ENCODE results near the gene STAC. TPM values are rescaled to one million over a fixed set of nuclear protein-coding genes. Genes with fewer than 3 reads are reported as not detected.

STAC gene
- polyA plus RNA-seq, 1 experiment: 1.5 TPM

- TF ChIP-seq CTCF (IDR thresholded peaks at IDR 0.05; ENCODE audit: low read depth, low read length): no peak
- ChIA-PET CTCF (no interaction called here), POLR2A (no interaction called here)
- DNase-seq (ENCODE audit: low read depth, low spot score): no peak
- Histone ChIP-seq H3K27me3 (ENCODE audit: control insufficient read depth, insufficient read depth, low read length) (no peaks in the 10 kb centered on the region), H3K9me3 (ENCODE audit: control insufficient read depth, insufficient read depth, low read length) (no peaks in the 10 kb centered on the region; the same call in 1 of the 2 replicates), H3K4me3 (ENCODE audit: low read depth, low read length) (no peak overlapping the region), H3K27ac (ENCODE audit: low read depth, low read length) (no peak overlapping the region)
These were observed 38.0 kb downstream of the STAC start for GRCh38 chr3:36418296-36418695.

DNA sequence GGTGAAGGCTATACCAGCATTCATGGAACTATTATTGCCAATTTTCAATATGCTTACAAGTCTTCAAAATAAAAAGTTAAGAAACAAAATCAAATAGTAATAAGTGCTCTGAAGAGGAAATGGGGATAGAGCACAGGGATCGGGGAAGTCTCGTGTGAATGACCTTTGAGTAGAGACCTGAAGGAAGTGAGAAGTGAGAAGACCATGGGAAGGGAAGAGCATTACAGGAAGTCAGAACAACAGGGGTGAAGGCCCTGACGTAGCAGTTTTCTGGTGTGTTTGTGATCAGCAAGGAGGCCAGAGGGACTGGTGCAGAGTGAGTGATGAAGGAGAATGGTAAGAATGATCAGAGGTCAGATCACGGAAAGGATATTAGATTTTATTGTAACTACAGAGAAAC is 48.1 kb downstream of the STAC start:
- Histone ChIP-seq H3K4me3 (ENCODE audit: low read depth, low read length) (no peak overlapping the region), H3K27ac (ENCODE audit: low read depth, low read length) (no peak overlapping the region), H3K27me3 (ENCODE audit: control insufficient read depth, insufficient read depth, low read length) (no peaks in the 10 kb centered on the region), H3K9me3 (ENCODE audit: control insufficient read depth, insufficient read depth, low read length) (no peaks in the 10 kb centered on the region)
- no peak for TF ChIP-seq CTCF (IDR thresholded peaks at IDR 0.05; ENCODE audit: low read depth, low read length)
- CTCF ChIA-PET: no interaction called here
- POLR2A ChIA-PET: no interaction called here
- no peak for DNase-seq (ENCODE audit: low read depth, low spot score)

GRCh38 chr3:36429986-36430485 is 49.7 kb downstream of the STAC start:
- Histone ChIP-seq H3K9me3 (ENCODE audit: control insufficient read depth, insufficient read depth, low read length) (no peaks in the 10 kb centered on the region), H3K4me3 (ENCODE audit: low read depth, low read length) (no peak overlapping the region), H3K27me3 (ENCODE audit: control insufficient read depth, insufficient read depth, low read length) (no peaks in the 10 kb centered on the region), H3K27ac (ENCODE audit: low read depth, low read length) (no peak overlapping the region)
- ChIA-PET POLR2A (no interaction called here), CTCF (no interaction called here)
- no peak for DNase-seq (ENCODE audit: low read depth, low spot score)
- no peak for TF ChIP-seq CTCF (IDR thresholded peaks at IDR 0.05; ENCODE audit: low read depth, low read length)

GRCh38 chr3:36433511-36433910 is 53.2 kb downstream of the STAC start:
- POLR2A ChIA-PET: no interaction called here
- H3K27me3 ChIP-seq (ENCODE audit: control insufficient read depth, insufficient read depth, low read length): no peaks in the 10 kb centered on the region
- no peak for DNase-seq (ENCODE audit: low read depth, low spot score)
- CTCF ChIA-PET: no interaction called here
- TF ChIP-seq CTCF (IDR thresholded peaks at IDR 0.05; ENCODE audit: low read depth, low read length): no peak
- H3K4me3 ChIP-seq (ENCODE audit: low read depth, low read length): no peak overlapping the region
- H3K9me3 ChIP-seq (ENCODE audit: control insufficient read depth, insufficient read depth, low read length): no peaks in the 10 kb centered on the region
- no peak overlapping the region for H3K27ac ChIP-seq (ENCODE audit: low read depth, low read length)

DNA sequence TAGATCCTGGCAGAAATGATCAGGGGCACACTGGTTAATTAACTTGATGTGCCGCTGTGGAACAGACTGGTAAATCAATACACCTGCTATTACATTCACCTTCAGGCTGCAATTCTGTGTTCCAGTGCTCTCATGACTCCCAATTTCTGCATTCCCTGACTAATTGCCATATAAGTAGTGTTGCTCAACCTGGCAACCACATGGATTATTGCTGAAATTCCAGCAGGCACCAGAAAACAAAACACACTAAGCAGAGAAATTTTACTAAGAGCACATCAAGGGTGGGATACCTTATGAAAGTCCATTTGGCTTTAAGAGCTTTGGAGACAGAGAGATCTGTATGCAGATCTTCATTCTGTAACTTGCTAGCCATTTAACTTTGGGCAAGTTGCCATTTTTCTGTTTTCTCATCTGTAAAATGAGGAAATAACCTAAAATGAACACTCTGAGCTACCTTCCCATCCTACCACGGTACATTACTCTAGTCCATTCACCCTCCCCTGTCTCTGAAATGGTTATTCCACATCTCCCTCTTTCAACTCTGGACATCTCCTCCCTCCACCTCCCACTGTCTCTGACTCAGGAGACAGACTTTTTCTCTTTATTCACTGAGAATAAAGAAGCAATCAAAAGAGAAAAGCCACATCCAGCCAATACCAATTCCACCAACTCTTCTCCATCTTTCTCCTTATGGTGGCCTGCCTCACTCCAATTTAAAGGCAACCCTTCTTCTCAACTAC is 54.6 kb downstream of the STAC start:
- TF ChIP-seq CTCF (IDR thresholded peaks at IDR 0.05; ENCODE audit: low read depth, low read length): no peak
- H3K27ac ChIP-seq (ENCODE audit: low read depth, low read length): no peak overlapping the region
- ChIA-PET CTCF (no interaction called here), POLR2A (no interaction called here)
- H3K9me3 ChIP-seq (ENCODE audit: control insufficient read depth, insufficient read depth, low read length): no peaks in the 10 kb centered on the region
- DNase-seq (ENCODE audit: low read depth, low spot score): no peak
- no peak overlapping the region for H3K4me3 ChIP-seq (ENCODE audit: low read depth, low read length)
- H3K27me3 ChIP-seq (ENCODE audit: control insufficient read depth, insufficient read depth, low read length): no peaks in the 10 kb centered on the region

All from AG04450 (cell line).